ENCODE measurements around the gene ADCY2.

Gene ADCY2

DNA sequence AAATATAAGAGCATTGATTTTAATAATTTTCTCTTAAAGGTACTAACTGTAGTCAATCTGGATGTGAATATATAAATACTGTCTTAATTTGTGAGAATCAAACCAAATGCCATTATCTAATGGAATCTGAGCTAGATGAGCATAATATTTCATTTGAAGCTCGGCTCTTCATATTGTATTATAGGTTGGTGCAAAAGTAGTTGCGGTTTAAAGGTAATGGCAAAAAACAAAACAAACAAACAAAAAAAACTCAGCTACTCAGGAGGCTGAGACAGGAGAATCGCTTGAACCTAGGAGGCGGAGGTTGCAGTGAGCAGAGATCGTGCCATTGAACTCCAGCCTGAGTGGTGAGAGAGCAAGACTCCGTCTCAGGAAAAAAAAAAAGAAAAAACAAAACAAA lies 358.6 kb downstream of the ADCY2 start:
- no peak for DNase-seq

DNA sequence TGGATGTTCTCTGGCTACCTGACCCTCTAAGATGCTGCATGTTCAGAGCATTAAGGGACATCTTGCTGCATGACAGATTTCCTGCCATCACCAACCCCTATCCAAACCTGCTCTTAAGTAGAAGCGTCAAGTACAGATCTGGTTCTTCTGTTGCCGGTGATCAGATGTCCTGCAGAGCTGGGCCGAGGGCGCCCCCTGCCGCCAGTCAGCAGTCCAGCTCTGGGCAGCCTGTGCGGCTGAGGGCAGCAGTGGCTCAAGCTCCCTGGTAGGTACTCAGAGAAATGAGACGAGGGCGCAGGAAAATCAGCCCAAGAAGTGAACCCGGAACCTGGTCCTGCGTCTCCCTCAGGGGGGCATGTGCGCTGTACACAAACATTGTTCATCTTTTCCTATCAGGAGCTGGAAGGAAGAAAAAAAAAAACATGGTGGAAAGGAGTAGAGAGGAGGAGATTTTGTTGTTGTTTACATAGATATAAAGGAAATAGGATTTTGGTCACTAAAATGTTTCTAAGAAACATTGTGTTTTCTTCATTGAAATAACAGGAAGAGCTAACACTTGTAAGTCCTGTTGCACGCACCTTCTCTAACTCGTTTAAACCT lies 359.2 kb downstream of the ADCY2 start:
- DNase-seq: no peak

GRCh38 chr5:7755958-7756357 lies 360.0 kb downstream of the ADCY2 start:
- DNase-seq: no peak

DNA sequence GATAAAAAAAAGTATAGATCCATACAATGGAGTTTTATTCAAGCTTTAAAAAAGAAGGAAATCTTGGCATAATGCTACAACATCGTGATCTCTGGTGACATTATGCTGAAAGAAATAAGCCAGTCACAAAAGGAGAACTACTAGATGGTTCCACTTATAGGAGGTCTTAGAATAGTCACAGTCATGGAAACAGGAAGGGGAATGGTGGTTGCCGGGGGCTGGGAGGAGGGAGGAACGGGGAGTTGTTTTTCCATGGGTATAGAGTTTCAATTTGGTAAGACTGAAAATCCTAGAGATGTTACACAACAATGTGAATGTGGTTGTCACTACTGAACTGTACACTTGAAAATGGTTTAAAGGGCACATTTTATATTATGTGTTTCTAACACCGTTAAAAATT lies 360.5 kb downstream of the ADCY2 start:
- DNase-seq: no peak

DNA sequence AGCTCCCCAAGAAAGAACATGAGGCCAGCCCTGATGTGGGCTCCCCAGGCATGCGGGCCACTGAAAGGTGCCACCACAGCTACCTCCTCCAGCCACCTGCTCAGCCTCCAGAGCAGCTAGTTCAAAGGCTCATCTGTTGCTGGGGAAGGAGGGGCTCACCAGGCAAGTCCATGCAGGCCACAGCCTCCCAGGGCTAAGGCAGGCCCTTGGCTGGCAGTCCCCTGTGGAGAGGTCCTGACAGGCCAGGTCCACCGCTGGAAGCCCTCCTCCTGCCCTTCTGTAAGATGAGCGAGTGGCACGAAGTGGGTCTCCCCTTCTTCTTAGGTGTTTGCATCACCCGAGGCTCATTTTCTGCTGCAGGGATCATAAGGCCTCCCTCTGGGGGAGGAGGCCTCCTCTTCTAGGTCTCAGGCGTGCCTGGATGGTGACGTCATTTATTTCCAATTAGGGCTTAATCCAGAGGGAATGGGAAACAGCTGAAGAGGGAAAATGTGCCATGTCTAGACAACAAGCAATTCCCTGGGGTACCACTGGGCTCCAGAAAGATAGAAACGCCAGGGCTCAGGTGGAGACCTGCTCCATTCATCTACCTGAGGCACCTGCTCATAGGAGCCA lies 363.4 kb downstream of the ADCY2 start:
- no peak for DNase-seq

DNA sequence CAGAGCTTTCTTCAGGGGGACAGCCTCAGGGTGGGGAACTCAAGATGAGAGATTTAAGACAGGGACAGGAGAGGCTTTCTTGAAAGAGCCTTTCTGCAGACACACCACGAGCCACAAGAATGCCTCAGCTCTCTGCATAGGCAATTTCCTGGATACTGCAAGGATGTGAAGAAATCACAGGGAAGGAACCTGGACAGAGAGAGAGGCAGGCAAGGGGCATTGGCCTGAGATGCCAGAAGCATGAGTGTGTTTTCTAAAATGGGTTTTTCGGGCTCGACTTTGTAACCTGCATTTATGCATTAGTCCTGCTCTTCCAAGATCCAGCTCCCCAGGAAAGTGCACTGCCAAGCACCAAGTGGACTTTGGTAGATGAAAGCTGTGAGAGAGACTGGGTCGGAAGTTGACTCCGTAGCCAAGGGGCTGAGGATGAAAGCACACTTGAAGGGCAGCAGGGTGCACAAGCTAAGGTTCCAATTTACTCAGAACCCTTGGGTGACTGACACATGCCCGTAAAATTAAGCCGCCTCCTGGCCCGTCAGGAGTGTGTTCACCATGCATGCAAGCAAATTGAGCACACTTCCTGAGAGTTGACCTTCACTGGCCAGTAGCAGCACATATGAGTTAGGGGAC lies 364.1 kb downstream of the ADCY2 start:
- no peak for DNase-seq

DNA sequence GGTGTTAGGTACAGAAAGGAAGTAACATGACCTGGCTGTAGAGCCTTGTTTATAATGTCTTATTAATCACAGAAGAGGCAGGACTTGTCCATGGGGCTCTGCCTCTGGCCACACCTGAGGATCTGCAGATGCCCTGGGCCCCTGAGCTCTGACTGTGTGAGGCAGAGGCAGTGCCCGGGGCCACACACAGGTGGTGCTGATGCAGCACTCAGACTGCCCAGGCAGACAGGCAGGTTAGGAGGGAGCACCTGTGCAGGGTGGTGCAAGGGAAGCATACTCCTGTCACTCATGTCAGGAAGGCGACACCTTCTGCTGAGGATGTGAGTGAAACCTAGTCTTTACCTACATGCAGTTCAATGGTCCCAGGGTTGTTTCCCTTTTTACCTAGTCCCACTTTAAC lies 366.3 kb downstream of the ADCY2 start:
- no peak for DNase-seq

- DNase-seq: no peak
Measured at GRCh38 chr5:7763621-7764072, 367.7 kb downstream of the ADCY2 start.

DNA sequence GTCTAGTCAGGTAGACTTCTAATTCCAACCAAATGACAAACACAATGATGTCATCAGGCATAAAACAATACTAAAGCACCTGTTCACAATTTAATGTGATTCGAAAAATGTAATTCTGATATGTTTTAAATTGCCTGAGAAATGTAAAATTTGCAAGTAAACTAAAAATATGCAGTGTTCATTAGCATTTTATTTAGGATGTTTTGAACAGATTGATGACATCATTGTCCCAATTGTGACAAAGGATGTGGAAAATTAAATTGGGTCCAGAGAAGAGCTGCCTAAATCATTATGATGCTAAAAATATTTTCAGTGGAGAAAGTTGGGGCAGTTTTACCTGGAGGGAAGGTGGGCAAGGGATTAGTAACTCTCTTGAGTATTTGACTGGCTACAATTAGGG lies 368.5 kb downstream of the ADCY2 start:
- no peak for DNase-seq

GRCh38 chr5:7770436-7770835 lies 374.5 kb downstream of the ADCY2 start:
- DNase-seq: no peak

DNA sequence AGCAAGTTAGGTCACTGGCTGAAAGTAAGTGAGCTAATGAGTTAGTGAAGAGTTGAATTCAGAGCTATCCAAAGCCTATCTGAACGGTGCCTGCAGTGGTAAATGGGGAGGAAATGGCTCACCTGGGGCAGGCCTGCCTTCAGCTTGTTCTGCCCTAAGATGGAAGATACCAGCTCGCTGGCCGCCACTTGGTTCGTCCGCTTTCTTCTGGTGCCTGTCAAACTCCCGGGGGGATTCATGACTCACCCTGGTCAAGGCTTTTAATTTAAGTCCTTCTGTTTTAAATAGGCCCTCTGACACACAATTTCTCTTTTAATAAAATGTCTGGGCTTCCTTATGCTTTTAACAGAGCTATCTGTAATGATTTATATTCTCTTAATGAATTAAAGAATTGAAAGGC lies 376.2 kb downstream of the ADCY2 start:
- no peak for DNase-seq

DNA sequence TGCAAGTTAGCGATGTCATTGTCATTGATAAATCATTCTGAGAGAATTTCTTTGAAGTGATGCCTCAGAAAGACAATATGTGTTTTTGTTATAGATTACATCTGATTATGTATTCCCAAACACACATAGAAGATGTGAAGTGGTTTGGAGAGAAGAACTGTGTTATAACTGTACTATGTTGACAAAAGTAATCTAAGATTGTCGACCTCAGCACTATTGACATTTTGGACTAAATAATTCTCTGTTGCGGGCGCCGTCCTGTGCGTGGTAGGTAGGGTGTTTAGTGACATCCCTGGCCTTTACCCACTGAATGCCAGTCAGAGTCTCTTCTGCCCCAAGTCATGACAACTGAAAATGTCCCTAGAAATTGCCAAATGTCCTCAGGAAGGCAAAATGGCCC lies 377.2 kb downstream of the ADCY2 start:
- DNase-seq: no peak

DNA sequence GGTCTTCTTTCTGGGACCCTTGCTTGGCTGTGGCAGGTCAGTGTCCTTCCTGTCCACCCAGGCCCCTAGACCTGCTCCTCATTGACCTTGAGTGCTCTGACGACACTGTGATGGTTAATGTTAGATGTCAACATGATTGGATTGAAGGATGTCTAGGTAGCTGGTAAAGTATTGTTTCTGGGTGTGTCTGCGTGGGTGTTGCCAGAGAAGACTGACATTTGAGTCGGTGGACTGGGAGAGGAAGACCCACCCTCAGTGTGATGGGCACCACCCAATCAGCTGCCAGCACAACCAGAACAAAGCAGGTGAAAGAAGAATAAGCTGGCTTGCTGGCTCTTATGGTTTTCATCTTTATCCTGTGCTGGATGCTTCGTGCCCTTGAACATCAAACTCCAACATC lies 380.5 kb downstream of the ADCY2 start:
- no peak for DNase-seq

DNA sequence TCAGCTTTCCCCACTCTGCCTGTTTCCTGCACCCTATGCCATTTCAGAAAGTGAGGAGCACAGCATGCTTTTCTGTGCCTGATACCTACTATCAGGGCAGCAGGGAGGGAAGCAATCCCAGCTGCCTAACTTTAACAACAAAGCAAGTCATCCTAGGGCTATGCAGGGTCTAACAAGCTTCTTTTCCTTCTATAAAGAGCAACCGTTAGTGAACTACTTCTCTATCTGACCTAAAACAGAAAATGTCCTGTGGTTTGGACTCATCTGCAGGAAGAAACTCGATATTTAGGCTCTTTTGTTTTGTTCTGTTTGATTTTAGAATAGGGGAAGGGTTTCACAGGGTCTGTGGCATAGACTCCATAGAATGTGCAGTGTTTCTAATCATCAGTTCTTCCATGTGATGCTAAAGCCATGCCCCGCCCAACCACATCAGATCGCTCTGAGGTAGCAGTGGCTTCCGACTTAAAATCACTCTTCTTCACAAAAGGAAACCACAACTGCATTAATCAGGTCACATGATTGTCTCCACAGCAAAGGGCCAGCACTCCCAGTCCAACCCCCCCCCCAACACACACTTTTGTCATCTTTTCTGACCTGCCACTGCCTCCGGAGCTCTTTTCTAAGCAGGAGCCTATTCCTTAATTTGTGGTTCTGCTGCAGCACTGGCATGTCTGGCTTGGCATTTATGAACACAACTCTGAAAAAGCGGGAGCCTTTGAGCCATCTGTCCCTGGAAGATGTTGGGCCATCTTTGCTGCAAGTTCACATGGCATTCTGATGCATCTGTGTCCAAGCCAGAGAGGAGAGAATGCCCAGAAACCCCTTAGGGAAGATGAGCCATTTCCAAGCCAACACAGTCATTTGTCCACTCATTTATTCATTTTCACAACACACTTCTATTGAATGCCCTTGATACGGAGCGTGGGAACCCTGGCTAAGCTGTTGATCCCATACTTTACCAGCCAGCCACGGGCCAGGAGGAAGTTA lies 383.4 kb downstream of the ADCY2 start:
- DNase-seq: no peak

- no peak for DNase-seq
Measured at GRCh38 chr5:7781899-7782298, 386.0 kb downstream of the ADCY2 start.

GRCh38 chr5:7784683-7785380 lies 388.9 kb downstream of the ADCY2 start:
- no peak for DNase-seq

DNA sequence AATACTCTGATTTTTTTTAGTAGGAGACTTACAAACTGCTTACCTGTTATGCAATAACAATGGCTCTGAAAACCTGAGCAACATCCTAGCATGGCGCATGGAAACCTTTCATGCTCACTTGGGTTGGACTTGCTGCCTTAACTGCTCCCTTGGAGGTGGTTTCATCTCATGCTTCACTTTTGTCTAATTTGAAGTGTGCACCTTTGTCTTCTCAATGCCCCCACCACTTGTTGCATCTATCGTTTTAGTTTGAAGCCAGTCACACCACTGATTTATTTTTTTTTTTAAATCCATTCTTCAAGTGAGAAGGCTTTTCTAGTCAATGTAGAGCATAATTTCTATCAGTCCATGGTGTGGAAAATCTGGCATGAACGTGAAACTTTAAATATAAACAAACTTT lies 391.8 kb downstream of the ADCY2 start:
- no peak for DNase-seq

DNA sequence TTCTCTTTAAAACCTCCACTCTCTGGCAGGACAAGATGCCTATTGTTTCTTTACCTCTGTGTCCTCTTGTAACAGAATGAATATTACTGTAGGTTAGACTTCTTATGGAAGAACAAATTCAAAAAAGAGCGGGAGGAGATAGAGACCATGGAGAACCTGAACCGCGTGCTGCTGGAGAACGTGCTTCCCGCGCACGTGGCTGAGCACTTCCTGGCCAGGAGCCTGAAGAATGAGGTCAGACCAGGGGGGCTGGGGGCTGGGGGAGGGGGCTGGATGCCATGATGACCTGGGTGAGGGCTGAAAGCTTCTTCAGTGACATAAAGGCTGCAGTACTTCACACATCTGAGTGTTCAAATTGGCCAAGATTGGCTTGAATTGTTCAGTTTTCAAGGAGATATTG lies 393.6 kb downstream of the ADCY2 start:
- no peak for DNase-seq

DNA sequence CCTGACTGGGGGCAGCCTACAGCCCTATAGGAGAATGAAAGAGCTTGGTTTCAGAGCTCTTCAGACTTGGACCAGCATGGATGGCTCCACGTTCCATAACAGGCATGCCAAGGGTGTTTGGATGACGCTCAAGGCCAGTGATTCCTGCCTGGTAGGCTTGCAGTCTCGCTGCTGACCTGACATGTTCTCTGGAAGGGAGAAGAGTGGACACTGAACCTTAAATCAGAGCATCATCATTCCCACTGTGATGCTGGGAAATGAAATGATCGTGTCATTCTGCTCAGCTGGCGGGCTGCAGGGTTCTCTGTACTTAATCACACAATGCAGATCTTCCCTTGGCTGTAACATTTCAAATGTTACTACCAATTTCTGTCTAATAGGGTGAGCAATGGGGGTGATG lies 398.0 kb downstream of the ADCY2 start:
- no peak for DNase-seq

- no peak for DNase-seq
Measured at GRCh38 chr5:7794311-7794710, 398.4 kb downstream of the ADCY2 start.

DNA sequence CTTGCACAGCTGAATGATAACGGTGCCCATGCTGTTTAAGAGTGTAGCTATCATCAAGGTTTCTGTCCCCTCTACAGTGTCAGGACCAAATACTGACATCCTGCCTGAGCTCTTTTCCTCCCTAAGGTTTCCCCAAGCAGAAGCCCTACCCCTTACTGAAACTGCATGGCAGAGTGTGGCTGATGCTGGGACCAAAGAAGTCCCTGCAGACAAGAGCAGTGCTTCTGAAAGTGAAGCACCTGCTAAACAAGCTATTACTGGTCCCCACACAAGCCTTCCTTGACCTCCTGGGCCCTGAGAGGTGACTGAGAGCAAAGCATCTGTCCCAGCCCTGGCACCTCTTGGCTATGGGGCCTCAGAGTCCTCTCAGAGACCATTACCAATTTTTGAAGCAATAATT lies 398.9 kb downstream of the ADCY2 start:
- no peak for DNase-seq

DNA sequence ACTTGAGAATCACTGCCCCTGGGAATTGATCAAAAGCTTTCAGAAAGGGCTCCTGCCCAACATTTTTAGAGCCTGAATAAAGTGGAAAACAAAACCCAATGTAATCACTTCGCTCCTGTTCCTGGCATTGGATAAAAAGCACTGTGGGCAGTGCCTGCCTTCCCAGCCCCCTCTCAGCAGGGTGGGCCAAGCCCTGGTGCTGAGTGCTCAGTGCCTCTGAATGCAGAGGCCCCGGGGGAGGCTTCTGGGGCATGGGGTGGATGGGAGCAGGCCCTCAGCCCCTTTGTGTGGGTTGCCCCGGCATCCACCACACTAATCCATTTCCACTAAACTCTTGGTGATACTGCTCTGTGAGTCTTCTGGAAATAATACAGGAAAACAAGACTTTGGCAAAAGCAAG lies 399.4 kb downstream of the ADCY2 start:
- DNase-seq: no peak
